HG03565 (cell line): Measurements from ENCODE around the gene SLC47A2.

ENCODE experiments used
- ATAC-seq: cut with Tn5 transposase; IDR thresholded peaks from one replicate; pipeline ENCODE4 v1.9.1; 2021; ENCODE audit warnings: mild to moderate bottlenecking, moderate library complexity; ENCODE audit not compliant: unreplicated experiment

Gene SLC47A2

GRCh38 chr17:19728084-19728495, 11.7 kb upstream of the SLC47A2 start:
- ATAC-seq = no peak

DNA sequence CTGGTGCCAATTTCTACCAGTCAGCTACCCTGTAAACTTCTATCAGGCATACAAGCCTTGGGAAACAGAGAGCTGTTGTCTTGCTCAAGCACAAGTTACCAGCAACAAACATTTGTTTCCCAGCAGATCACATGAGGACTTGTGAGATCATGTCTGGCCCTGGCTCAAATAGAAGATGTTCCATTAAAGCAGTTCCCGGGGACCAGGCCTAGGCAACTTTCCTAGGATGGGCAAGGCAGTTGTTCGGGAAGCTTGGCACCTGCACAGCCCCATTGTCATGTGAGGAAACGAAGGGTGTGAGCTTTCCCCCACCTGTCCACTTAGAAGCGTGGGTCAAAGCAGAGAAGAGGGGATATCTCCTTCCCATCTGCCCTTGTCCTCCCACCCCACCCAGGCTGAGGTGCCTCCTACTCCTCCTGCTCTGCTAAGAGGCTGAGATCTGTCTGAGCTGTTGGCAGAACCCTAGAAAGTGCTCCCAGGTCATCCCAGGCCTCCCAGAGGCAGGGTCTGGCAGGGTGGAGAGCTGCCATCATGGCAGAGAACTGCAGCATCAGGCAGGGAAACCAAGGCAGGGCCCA, 11.2 kb upstream of the SLC47A2 start:
- no peak for ATAC-seq

DNA sequence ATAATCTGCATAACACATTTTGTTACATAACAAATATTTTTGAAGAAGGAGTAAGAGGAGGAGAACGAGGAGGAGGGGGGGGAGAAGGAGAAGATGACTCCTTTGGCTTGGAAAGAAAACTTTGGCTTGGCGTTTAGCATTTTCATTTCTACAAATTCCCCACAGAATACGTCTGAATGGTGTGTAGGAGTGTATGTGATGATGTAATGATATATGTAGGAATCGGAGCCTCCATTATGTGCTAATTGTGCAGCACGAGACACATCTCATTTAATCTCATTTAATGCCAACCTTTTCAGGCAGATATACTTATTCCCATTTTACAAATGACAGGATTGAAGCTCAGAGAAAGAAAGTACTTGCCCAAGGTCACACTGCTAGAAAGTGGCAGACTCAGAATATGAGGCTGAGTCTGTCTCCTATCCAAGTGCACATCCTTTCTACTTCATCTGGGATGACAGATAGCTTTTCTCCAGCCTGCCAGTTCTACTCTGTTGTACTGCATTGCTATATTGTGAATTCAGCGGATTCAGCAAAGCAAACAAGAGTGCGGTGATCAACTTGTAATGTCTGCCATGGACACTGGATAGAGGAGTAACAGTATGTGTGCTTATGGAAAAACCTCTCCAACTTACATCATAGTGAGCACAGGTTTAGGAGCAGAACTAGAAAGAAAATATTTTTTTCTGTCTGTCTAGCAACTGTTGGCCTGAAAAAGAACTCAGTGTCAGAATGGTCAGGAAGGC, 10.4 kb upstream of the SLC47A2 start:
- no peak for ATAC-seq

- no peak for ATAC-seq
Observed at GRCh38 chr17:19725486-19725885, 9.1 kb upstream of the SLC47A2 start.

DNA sequence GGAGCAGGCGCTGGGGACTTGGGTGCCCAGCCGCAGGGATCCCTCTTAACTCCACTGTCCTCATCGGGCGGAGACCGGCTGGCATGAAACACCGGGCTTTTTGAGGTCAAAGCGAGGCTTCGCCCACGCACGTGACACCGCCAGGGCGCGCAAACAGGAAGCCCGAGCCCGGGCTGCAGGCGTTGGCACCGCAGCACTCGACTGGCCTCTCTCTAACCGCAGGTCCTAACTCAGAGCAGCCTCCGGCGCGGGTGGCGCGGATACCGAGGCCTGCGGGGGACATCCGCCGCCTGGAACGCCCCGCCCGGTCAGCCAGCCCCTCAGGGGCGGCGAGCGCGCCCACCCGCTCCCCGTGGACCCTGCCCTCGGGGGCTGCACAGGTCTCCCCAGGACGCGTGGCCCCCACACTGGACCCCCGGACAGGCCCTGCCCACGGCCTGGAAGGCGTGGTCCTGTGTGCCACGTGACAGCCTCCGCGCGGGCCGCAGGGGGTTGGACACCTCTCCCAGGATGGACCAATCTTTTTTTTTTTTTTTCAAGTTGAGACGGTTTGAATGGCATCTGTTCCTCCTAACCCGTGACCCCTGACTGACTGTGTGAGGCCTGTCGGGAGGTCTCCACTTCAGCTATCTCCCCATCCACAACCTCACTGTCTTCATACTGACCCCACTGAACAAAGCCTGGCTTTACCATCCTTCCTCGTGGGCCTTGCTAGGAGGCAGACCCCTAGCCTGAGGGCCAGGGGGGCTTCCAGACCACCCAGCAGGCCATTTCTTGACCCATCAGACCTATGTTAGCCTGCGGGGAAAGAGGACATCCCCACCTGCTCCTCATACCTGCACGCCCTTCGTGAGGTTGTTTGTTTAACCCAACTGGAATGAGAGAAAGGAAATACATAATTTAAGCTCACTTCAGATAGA, 8.4 kb upstream of the SLC47A2 start:
- no peak for ATAC-seq

GRCh38 chr17:19723964-19724363, 7.6 kb upstream of the SLC47A2 start:
- no peak for ATAC-seq

DNA sequence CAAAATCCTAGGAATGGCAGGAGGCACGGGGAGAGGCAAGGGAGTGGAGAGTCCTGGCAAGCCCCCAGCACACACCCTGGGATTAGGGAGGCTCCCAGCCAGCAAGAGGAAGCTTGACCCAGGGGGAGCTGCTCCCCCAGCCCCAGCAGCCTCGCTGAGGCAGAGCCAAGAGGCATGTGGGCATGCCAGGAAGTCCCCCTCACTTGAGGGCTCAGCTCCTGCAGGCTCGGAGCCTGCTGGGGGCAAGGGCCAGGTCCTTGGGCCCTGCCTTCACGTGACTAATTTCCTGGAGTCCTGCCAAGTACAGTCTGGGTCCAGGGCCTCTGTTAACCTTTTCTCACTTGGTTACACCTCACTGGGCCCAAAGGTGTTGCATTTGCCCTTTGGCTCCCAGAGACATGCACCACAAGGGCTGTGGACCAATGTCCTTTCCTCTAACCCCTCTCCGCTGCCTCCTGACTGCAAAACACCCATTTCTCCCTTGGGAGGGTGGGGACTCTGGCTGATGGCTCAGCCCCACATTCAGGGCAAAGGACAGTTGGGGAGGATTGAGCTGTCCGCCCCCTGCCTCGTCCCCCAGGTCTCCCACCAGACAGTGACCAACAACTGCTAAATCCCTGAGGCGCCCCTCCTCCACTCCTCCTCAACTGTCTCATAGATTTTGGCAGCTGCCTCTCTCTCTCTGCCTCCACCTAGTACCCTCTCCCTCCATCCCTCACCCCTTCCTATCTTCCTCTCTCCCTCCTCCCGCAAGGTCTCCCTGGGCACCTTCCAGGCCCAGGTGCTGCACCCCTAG, 4.4 kb upstream of the SLC47A2 start:
- ATAC-seq = no peak

- no peak for ATAC-seq
Observed at GRCh38 chr17:19720210-19720475, 3.8 kb upstream of the SLC47A2 start.

GRCh38 chr17:19719355-19720209, 3.2 kb upstream of the SLC47A2 start:
- no peak for ATAC-seq

DNA sequence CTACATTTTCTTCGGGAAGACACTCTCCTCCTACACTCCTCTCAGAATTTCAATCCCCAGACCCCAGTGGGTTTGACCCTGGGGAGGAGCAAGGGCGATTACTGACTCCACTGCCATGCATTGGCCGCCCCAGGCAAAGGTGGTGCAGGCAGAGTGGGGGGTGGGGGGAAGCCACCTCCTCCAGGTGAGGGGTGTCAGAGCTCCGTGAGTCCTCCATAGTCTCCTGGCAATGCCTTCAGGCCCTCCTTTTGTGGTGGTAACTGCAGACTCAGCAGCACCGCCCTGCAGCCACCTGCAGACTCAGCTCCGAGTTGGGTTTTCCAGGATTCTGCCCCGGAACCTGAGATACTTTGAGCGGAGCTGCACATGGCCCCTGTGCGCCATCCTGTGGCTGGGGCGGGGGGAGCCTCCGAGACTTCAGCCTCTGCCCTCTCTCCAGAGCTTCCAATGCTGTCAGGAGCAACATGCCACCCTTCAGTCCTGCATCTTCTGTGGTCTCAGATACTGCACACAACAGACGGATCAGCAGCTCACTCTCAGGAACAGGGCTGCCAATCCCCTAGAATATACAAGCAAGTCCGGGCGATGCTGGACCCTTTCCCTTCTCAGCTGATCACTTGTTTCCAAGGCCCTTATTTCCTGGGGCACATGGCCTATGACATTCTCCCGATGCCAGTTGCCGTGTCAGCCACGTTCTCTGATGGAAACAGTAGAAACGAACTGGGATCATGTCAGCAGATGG, 2.4 kb upstream of the SLC47A2 start:
- ATAC-seq = no peak

GRCh38 chr17:19718041-19718612, 1.7 kb upstream of the SLC47A2 start:
- no peak for ATAC-seq

DNA sequence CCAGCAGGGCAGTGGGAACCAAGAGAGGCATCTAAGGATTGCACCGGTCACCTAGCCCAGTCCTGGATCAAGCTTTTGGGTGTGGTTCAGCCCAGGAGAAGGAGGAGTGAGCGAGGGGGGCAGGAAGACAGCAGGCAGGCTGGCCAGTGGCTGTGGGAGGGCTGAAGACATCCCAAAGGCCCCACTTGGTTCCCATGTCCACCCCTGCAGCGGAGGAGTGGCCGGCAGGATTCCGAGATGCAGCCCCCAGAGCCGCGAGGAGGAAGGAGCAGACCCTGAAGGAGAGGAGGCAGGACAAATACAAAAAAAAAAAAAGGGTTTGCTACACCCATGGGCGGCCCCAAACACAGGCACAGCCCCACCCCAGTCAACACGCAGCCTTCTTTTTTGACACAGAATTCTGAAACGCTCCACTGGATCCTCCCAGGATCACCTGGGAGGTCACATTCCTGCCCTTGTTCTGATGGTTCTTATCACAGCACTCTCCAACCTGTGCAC, 1.1 kb upstream of the SLC47A2 start:
- ATAC-seq = no peak

GRCh38 chr17:19717031-19717360, 612 bp upstream of the SLC47A2 start:
- ATAC-seq = no peak

DNA sequence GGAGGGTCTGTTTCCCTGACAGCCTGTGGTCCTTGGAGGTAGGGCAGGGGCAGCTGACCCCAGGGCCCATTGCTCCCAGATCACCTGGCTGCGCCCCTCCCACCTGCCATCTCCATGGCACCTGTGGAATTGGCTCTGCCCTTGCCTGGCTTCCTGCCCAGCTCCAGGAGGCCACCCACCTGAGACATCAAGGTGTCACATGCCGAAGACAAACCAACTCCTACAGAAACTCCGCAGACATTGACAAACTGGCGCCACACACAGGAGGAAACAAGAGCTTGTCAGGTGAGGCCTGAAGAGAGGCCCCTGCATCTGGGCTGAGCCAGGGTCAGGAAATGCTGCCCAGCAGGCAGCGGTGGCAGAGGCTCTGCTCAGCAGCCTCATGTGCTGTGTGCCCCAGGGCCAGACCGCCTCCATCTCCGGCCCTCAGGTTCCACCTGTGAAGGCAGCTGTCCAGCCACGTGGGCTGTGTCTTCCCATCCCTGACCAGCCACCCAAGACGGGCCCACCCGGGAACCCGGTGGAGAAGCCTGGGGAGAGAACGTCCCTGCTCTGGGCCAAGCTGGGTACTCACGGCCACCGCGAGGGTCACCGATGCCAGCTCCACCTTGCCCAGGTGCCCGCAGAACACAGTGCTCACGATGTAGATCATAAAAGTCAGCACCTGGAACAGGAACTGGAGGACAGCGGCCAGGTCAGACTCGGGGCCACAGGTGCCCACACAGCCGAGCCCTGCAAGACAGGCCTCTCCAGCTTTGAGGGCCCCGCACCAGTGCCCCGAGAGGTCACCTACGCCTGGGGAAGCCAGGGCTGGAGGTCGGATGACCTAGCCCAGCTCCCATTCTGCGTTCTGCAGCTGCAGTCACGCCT, 1.6 kb downstream of the SLC47A2 start:
- no peak for ATAC-seq

GRCh38 chr17:19713901-19714361, 2.5 kb downstream of the SLC47A2 start:
- no peak for ATAC-seq

GRCh38 chr17:19713462-19713861, 2.9 kb downstream of the SLC47A2 start:
- no peak for ATAC-seq

GRCh38 chr17:19712436-19713004, 3.9 kb downstream of the SLC47A2 start:
- ATAC-seq = no peak

GRCh38 chr17:19709841-19710240, 6.5 kb downstream of the SLC47A2 start:
- ATAC-seq = no peak
